PFSK-1 (cell line): ENCODE measurements around the gene CDYL.

Source experiments
- FOXP2 ChIP-seq: optimal IDR thresholded peaks from 2 replicates; pipeline ENCODE3; 2011; ENCODE audit warnings: borderline replicate concordance, control low read depth, inconsistent platforms; ENCODE audit not compliant: insufficient read depth; ENCODE audit errors: extremely low read length, extremely low read depth
- POLR2AphosphoS5 ChIP-seq: IDR thresholded peaks from 2 replicates; pipeline ENCODE4 v1.6.1; 2012; ENCODE audit warnings: low read depth, mild to moderate bottlenecking, control low read depth, low read length, moderate library complexity
- SIN3A ChIP-seq: IDR thresholded peaks from 2 replicates; pipeline ENCODE4 v1.6.1; 2012; ENCODE audit warnings: mild to moderate bottlenecking, low read length, moderate library complexity, borderline replicate concordance; ENCODE audit not compliant: insufficient read depth
- TAF1 ChIP-seq: IDR thresholded peaks from 2 replicates; pipeline ENCODE4 v1.6.1; 2012; ENCODE audit warnings: low read length, control low read depth, borderline replicate concordance; ENCODE audit not compliant: insufficient read depth
- TF ChIP-seq, protein P1 (sequence below), 2 experiments: IDR thresholded peaks; 2 replicates each; pipeline versions ENCODE4 v1.6.1 to v1.8.0; 2011 to 2012; ENCODE audit warnings: low read depth in 2 of 2, low read length in 2 of 2, control low read depth in 1 of 2, inconsistent platforms in 1 of 2, mild to moderate bottlenecking in 1 of 2, moderate library complexity in 1 of 2; ENCODE audit not compliant: insufficient read depth in 1 of 2

CDYL gene

GRCh38 chr6:4896401-4896800 is 120.2 kb downstream of the CDYL start:
- TF ChIP-seq POLR2AphosphoS5 (no peak), TAF1 (no peak), SIN3A (no peak), FOXP2 (no peak)
- TF ChIP-seq, protein P1, sequence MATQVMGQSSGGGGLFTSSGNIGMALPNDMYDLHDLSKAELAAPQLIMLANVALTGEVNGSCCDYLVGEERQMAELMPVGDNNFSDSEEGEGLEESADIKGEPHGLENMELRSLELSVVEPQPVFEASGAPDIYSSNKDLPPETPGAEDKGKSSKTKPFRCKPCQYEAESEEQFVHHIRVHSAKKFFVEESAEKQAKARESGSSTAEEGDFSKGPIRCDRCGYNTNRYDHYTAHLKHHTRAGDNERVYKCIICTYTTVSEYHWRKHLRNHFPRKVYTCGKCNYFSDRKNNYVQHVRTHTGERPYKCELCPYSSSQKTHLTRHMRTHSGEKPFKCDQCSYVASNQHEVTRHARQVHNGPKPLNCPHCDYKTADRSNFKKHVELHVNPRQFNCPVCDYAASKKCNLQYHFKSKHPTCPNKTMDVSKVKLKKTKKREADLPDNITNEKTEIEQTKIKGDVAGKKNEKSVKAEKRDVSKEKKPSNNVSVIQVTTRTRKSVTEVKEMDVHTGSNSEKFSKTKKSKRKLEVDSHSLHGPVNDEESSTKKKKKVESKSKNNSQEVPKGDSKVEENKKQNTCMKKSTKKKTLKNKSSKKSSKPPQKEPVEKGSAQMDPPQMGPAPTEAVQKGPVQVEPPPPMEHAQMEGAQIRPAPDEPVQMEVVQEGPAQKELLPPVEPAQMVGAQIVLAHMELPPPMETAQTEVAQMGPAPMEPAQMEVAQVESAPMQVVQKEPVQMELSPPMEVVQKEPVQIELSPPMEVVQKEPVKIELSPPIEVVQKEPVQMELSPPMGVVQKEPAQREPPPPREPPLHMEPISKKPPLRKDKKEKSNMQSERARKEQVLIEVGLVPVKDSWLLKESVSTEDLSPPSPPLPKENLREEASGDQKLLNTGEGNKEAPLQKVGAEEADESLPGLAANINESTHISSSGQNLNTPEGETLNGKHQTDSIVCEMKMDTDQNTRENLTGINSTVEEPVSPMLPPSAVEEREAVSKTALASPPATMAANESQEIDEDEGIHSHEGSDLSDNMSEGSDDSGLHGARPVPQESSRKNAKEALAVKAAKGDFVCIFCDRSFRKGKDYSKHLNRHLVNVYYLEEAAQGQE (IDR thresholded peaks at IDR 0.05; ENCODE audit: insufficient read depth in 1 of 2, low read depth in 2 of 2, low read length in 2 of 2): no peak

DNA sequence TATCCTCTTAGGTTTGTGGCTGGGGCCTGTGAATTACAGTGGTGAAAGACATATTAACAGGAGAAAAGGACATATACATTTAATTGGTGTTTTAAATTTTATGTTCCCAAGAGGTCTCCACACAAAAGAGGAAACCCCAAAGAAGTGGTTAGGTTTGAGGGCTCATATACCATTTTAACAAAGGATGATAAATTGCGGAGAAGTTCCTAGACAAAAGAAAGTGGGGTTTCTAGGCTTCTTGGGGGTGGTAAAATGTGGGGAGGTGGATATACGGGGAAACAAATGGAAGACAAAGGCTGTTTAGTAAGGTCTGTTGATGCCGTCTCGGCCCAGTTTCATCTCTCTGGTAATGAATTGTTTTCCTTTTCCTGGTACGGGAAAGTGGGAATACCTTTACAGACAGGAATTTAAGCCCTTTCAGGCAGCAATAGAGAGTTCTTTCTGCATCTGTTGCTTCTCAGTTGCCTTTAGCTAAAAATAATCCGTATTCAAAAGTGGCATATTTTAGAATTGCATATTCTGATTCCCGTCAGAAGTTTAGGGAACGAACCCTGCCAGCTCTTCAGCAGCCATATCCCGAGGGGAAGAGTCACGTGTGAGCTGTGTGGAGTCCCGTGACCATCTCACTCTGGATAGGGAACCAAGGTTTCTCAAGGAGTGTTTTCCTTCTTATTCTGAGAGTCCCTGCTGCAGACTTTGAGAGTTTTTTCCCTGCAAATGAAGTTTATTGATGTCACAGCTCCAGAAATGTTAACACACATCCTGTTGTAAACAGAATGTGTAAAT is 123.2 kb downstream of the CDYL start:
- TF ChIP-seq POLR2AphosphoS5 (no peak), SIN3A (no peak), FOXP2 (no peak), TAF1 (no peak)
- TF ChIP-seq, protein P1 (IDR thresholded peaks at IDR 0.05; ENCODE audit: insufficient read depth in 1 of 2, low read depth in 2 of 2, low read length in 2 of 2): no peak

GRCh38 chr6:4901386-4902061 is 125.3 kb downstream of the CDYL start:
- TF ChIP-seq POLR2AphosphoS5: no peak
- TF ChIP-seq FOXP2: no peak
- TF ChIP-seq TAF1: no peak
- no peak for TF ChIP-seq SIN3A
- TF ChIP-seq, protein P1 (IDR thresholded peaks at IDR 0.05; ENCODE audit: insufficient read depth in 1 of 2, low read depth in 2 of 2, low read length in 2 of 2): no peak

DNA sequence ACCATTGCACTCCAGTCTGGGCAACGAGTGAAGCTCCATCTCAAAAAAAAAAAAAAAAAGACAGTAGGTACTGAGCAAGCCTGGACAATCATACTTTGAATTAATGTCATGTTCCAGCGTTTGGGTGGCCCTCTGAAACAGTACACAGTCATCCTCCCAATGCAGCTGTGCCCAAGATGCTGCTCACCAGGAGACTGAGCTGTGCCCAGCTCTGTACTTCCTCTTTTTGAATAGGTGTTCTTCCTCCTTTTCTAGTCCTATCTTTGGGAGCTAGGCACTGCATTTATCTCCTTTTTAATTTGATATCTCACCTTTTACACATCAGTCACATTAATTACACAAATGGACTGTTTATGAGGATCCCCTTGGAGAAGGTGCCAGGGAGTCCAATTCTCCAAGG is 126.2 kb downstream of the CDYL start:
- no peak for TF ChIP-seq TAF1
- TF ChIP-seq SIN3A: no peak
- TF ChIP-seq FOXP2: no peak
- TF ChIP-seq, protein P1 (IDR thresholded peaks at IDR 0.05; ENCODE audit: insufficient read depth in 1 of 2, low read depth in 2 of 2, low read length in 2 of 2): no peak
- TF ChIP-seq POLR2AphosphoS5: no peak
